ENCODE data around the gene ASB2. TPM values are rescaled to one million over a fixed set of nuclear protein-coding genes. Genes with fewer than 3 reads are reported as not detected.

ASB2 gene
- total RNA-seq, 1 experiment from 2014 or later, result not detected

DNA sequence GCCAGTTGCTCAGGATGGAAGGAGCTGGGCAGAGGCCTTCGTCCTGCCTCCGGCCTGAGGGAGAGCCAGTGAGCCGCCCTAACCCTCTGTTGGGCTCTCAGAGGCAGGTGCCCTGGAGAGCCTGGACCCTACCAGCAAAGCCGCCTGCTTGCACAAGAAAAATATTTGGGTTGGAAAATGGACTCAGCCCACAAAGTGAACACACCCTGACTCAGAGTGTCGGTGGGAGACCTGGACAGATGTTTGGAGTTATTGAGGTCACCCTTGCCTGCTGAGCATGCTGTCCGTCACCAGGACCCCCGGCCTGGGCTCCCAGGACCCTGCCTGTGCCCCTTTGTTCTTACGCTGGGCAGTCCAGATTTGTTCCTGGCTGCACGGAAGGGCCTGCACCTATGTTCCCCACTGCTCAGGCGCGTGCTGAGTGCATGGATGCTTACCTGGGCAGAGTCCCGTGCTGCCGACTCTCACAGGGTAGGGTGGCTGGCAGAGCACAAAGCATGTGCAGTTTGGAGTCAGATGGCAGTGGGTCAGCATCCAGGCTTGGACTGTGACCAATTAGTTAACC is 26.8 kb downstream of the ASB2 start:
- Histone ChIP-seq H3K9me2 (ENCODE audit: insufficient read depth) (no peaks in the 10 kb centered on the region), H3K9me3 (ENCODE audit: control insufficient read depth in 1 of 2, insufficient read depth in 1 of 2, low read depth in 1 of 2, low read length in 2 of 2) (no peaks in the 10 kb centered on the region), H2AFZ (ENCODE audit: low read depth, low read length, poor library complexity, severe bottlenecking) (no peak overlapping the region), H4K20me1 (ENCODE audit: insufficient read depth) (no peaks in the 10 kb centered on the region), H3K4me1 (ENCODE audit: control insufficient read depth in 1 of 2, insufficient read depth in 2 of 2, low read length in 2 of 2) (peaks cover 15 to 56% of the 10 kb centered on the region in 2 experiments; a peak in 3 of 4 replicates), H3K79me2 (ENCODE audit: insufficient read depth, low read length) (no peaks in the 10 kb centered on the region), H3K27ac (ENCODE audit: low read depth, low read length) (no peak overlapping the region), H3K4me3 (replicated peaks in 1 of 2; ENCODE audit: low read depth in 1 of 2, low read length in 2 of 2) (no peak overlapping the region), H3K27me3 (ENCODE audit: insufficient read depth, low read length) (no peaks in the 10 kb centered on the region), H3K4me2 (ENCODE audit: low read length) (no peak overlapping the region), H3K9ac (ENCODE audit: low read length) (no peak overlapping the region), H3K36me3 (ENCODE audit: control insufficient read depth in 1 of 2, insufficient read depth in 2 of 2, low read length in 2 of 2) (no peaks in the 10 kb centered on the region)
- BruUV-seq (replicated peaks), result no TSS peak
- ChIA-PET CTCF (interaction anchor here (0.7 kb wide), 1 partner anchor 10 kb away, joined by 4 read pairs; no protein-coding TSS in a partner anchor), POLR2A (no interaction called here), RAD21 (ENCODE audit: low non-redundant PET in 1 of 2, low total read pairs in 2 of 2, uncharacterized antibody in 2 of 2, unreplicated experiment in 2 of 2) (no interaction called here)
- intact Hi-C loops (cut with micrococcal nuclease), result no loop called here
- TF ChIP-seq SRF (IDR thresholded peaks at IDR 0.05; ENCODE audit: low read depth) (no peak), SP1 (IDR thresholded peaks at IDR 0.05; ENCODE audit: low read depth) (no peak)
- TF ChIP-seq, protein P1, sequence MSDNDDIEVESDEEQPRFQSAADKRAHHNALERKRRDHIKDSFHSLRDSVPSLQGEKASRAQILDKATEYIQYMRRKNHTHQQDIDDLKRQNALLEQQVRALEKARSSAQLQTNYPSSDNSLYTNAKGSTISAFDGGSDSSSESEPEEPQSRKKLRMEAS (IDR thresholded peaks at IDR 0.05), result no peak
- TF ChIP-seq, protein P2, sequence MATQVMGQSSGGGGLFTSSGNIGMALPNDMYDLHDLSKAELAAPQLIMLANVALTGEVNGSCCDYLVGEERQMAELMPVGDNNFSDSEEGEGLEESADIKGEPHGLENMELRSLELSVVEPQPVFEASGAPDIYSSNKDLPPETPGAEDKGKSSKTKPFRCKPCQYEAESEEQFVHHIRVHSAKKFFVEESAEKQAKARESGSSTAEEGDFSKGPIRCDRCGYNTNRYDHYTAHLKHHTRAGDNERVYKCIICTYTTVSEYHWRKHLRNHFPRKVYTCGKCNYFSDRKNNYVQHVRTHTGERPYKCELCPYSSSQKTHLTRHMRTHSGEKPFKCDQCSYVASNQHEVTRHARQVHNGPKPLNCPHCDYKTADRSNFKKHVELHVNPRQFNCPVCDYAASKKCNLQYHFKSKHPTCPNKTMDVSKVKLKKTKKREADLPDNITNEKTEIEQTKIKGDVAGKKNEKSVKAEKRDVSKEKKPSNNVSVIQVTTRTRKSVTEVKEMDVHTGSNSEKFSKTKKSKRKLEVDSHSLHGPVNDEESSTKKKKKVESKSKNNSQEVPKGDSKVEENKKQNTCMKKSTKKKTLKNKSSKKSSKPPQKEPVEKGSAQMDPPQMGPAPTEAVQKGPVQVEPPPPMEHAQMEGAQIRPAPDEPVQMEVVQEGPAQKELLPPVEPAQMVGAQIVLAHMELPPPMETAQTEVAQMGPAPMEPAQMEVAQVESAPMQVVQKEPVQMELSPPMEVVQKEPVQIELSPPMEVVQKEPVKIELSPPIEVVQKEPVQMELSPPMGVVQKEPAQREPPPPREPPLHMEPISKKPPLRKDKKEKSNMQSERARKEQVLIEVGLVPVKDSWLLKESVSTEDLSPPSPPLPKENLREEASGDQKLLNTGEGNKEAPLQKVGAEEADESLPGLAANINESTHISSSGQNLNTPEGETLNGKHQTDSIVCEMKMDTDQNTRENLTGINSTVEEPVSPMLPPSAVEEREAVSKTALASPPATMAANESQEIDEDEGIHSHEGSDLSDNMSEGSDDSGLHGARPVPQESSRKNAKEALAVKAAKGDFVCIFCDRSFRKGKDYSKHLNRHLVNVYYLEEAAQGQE (IDR thresholded peaks at IDR 0.05; ENCODE audit: low read depth), result no peak
- ATAC-seq, result no peak
- no peak for DNase-seq (ENCODE audit: low read depth, low spot score)

DNA sequence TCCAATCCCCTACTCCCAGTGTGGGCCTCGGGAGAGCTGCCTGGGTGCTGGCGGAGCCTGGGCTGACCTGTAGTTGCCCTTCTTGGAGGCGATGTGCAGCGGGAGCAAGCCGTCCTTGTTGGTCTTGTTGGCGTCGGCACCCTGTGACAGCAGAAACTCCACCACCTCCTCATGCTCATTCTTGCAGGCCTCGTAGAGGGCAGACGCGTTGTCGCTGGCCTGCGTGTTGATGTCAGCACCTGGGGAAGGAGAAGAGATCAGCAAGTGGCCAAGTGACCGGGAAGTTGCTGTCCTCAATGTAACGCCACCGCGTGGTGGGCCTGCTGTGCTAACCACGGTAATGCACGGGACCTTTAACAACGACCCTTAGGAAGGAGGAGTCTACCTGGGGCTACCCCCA is 29.1 kb downstream of the ASB2 start:
- intact Hi-C loops (cut with micrococcal nuclease), result no loop called here
- POLR2A ChIA-PET, result interaction anchor here (1.5 kb wide), 1 partner anchor 12 kb away, joined by 6 read pairs; no protein-coding TSS in a partner anchor

More for the DNA sequence above, 29.1 kb downstream of the ASB2 start:
- H3K9me3 ChIP-seq (ENCODE audit: control insufficient read depth in 1 of 2, insufficient read depth in 1 of 2, low read depth in 1 of 2, low read length in 2 of 2), result no peaks in the 10 kb centered on the region
- no peaks in the 10 kb centered on the region for H3K9me2 ChIP-seq (ENCODE audit: insufficient read depth)
- H3K4me2 ChIP-seq (ENCODE audit: low read length), result no peak overlapping the region
- CTCF ChIA-PET, result no interaction called here
- RAD21 ChIA-PET (ENCODE audit: low non-redundant PET in 1 of 2, low total read pairs in 2 of 2, uncharacterized antibody in 2 of 2, unreplicated experiment in 2 of 2), result no interaction called here
- no peak overlapping the region for H2AFZ ChIP-seq (ENCODE audit: low read depth, low read length, poor library complexity, severe bottlenecking)
- no peak for ATAC-seq
- H3K4me3 ChIP-seq (replicated peaks in 1 of 2; ENCODE audit: low read depth in 1 of 2, low read length in 2 of 2), result no peak overlapping the region
- peaks cover 11 to 41% of the 10 kb centered on the region in 2 experiments; a peak in 3 of 4 replicates for H3K4me1 ChIP-seq (ENCODE audit: control insufficient read depth in 1 of 2, insufficient read depth in 2 of 2, low read length in 2 of 2)
- H3K36me3 ChIP-seq (ENCODE audit: control insufficient read depth in 1 of 2, insufficient read depth in 2 of 2, low read length in 2 of 2), result no peaks in the 10 kb centered on the region
- no peak for DNase-seq (ENCODE audit: low read depth, low spot score)
- H3K27ac ChIP-seq (ENCODE audit: low read depth, low read length), result no peak overlapping the region
- H4K20me1 ChIP-seq (ENCODE audit: insufficient read depth), result no peaks in the 10 kb centered on the region
- no TSS peak for BruUV-seq (replicated peaks)
- H3K27me3 ChIP-seq (ENCODE audit: insufficient read depth, low read length), result no peaks in the 10 kb centered on the region
- no peak overlapping the region for H3K9ac ChIP-seq (ENCODE audit: low read length)
- TF ChIP-seq RAD21 (IDR thresholded peaks at IDR 0.05; ENCODE audit: low read depth) (no peak), SIN3A (IDR thresholded peaks at IDR 0.05; ENCODE audit: low read depth) (no peak), FOSL1 (IDR thresholded peaks at IDR 0.05; ENCODE audit: low read depth) (no peak)
- H3K79me2 ChIP-seq (ENCODE audit: insufficient read depth, low read length), result no peaks in the 10 kb centered on the region

Data from HCT116 (cell line).